Colonic mucosa (tissue), 4 donors: ENCODE measurements around the gene RASL11A. TPM values are rescaled to one million over a fixed set of nuclear protein-coding genes. Genes with fewer than 3 reads are reported as not detected.
A peak's percentile ranks its signal among the peaks of the same experiment; 100 is the strongest.
"Not testable (repeated sequence)": the region's sequence is repeated elsewhere in the genome, so short reads cannot be mapped to it uniquely, and the experiment has no call there.

Experiments used
- DNase-seq: peaks from one replicate; pipeline ENCODE4 v3.0.0-alpha.2; 2020
- H3K27ac ChIP-seq: fragments of 200-600 bp; one replicate; pipeline ENCODE4 v1.8.0; 2021
- H3K27me3 ChIP-seq: fragments of 200-600 bp; one replicate; pipeline ENCODE4 v1.8.0; 2021
- H3K36me3 ChIP-seq: fragments of 200-600 bp; one replicate; pipeline ENCODE4 v1.8.0; 2021
- H3K4me1 ChIP-seq: fragments of 200-600 bp; one replicate; pipeline ENCODE4 v1.8.0; 2021; ENCODE audit warnings: mild to moderate bottlenecking
- H3K4me3 ChIP-seq: fragments of 200-600 bp; one replicate; pipeline ENCODE4 v1.8.0; 2021
- H3K9ac ChIP-seq, 2 donors: one replicate each; pipeline ENCODE4 v1.7.0; 2013; ENCODE audit warnings: control low read depth in 2 of 2, low read depth in 2 of 2, low read length in 2 of 2
- H3K9me3 ChIP-seq: fragments of 200-600 bp; one replicate; pipeline ENCODE4 v1.8.0; 2021
- CTCF ChIP-seq: fragments of 200-600 bp; IDR thresholded peaks from one replicate; pipeline ENCODE4 v1.8.0; 2022; ENCODE audit warnings: antibody characterized with exemption, mild to moderate bottlenecking
- intact Hi-C: fragments of 100-400 bp; cut with DNase I; formaldehyde crosslinking; loops from one replicate; pipeline ENCODE4 v1.14.1; 2022
- total RNA-seq, 2 donors: library from RNA; stranded (reverse); fragmentation: NEBNext Ultra II Directional in 1 of 2; extraction: Animal tissue kit (Norgen Biotek cat#: 25700) in 1 of 2; gene quantifications; one replicate each; pipeline ENCODE4 v1.2.1, GENCODE V29; 2021
- donor health status: healthy.
- donor health status: DM: no; HTN: no; CAD: no.
- donor health status: DM: no; HTN: no; CAD: no.

RASL11A gene
- 100 to 1,000 TPM in 1 of 2 donors, 10 to 100 TPM in 1; 44.8 to 124 TPM for total RNA-seq

GRCh38 chr13:27270594-27271520 lies at the start of gene RASL11A:
RASL11A (plus strand) TSS chr13:27270830; CDS start chr13:27270945, 115 bp downstream.
- Histone ChIP-seq H3K4me3 (peak within 1 kb of the TSS; percentile 87), H3K27ac (peak within 1 kb of the TSS; percentile 97), H3K4me1 (peaks cover 7% of the 10 kb centered on the region), H3K27me3 (no peaks in the 10 kb centered on the region), H3K9ac (peak within 1 kb of the TSS; percentile 91 to 95), H3K9me3 (no peaks in the 10 kb centered on the region), H3K36me3 (no peaks in the 10 kb centered on the region)
- intact Hi-C loops, result loop anchor here (10.0 kb wide), 1 partner anchor 276 kb away; no protein-coding TSS in a partner anchor
- TF ChIP-seq CTCF, result peak; percentile 96
- DNase-seq, result peak; percentile 90

- H3K27ac ChIP-seq, H3K9me3 ChIP-seq, H3K27me3 ChIP-seq, H3K4me3 ChIP-seq, H3K4me1 ChIP-seq, DNase-seq, H3K9ac ChIP-seq, H3K36me3 ChIP-seq, intact Hi-C loops: not testable (repeated sequence)
These were observed 48.5 kb upstream of the RASL11A start for GRCh38 chr13:27222100-27222499.

GRCh38 chr13:27226991-27227390 lies 43.6 kb upstream of the RASL11A start:
- H3K4me1 ChIP-seq, result no peaks in the 10 kb centered on the region
- intact Hi-C loops, result no loop called here
- no peak overlapping the region for H3K27ac ChIP-seq
- H3K9ac ChIP-seq, result no peak overlapping the region
- H3K9me3 ChIP-seq, result no peaks in the 10 kb centered on the region
- H3K4me3 ChIP-seq, result no peak overlapping the region
- TF ChIP-seq CTCF, result no peak
- no peaks in the 10 kb centered on the region for H3K27me3 ChIP-seq
- no peaks in the 10 kb centered on the region for H3K36me3 ChIP-seq
- no peak for DNase-seq

GRCh38 chr13:27228131-27228530 lies 42.5 kb upstream of the RASL11A start:
- Histone ChIP-seq H3K4me1 (no peaks in the 10 kb centered on the region), H3K27ac (no peak overlapping the region), H3K9me3 (no peaks in the 10 kb centered on the region), H3K27me3 (no peaks in the 10 kb centered on the region), H3K4me3 (no peak overlapping the region), H3K36me3 (no peaks in the 10 kb centered on the region), H3K9ac (no peak overlapping the region)
- no peak for DNase-seq
- no peak for TF ChIP-seq CTCF
- intact Hi-C loops, result no loop called here

GRCh38 chr13:27229642-27230041 lies 41.0 kb upstream of the RASL11A start:
- TF ChIP-seq CTCF, result no peak
- Histone ChIP-seq H3K27ac (no peak overlapping the region), H3K9ac (no peak overlapping the region), H3K4me3 (no peak overlapping the region), H3K27me3 (no peaks in the 10 kb centered on the region), H3K36me3 (no peaks in the 10 kb centered on the region), H3K9me3 (no peaks in the 10 kb centered on the region), H3K4me1 (no peaks in the 10 kb centered on the region)
- no peak for DNase-seq
- intact Hi-C loops, result no loop called here

- no peak overlapping the region for H3K4me3 ChIP-seq
- no peaks in the 10 kb centered on the region for H3K4me1 ChIP-seq
- H3K27ac ChIP-seq, result no peak overlapping the region
- H3K27me3 ChIP-seq, result no peaks in the 10 kb centered on the region
- DNase-seq, result no peak
- no peak overlapping the region for H3K9ac ChIP-seq
- intact Hi-C loops, result no loop called here
- TF ChIP-seq CTCF, result no peak
- no peaks in the 10 kb centered on the region for H3K36me3 ChIP-seq
- no peaks in the 10 kb centered on the region for H3K9me3 ChIP-seq
These were observed 36.7 kb upstream of the RASL11A start for GRCh38 chr13:27233964-27234363.
